Measurements from ENCODE around the gene GDF15.
"Not testable (repeated sequence)": the region's sequence is repeated elsewhere in the genome, so short reads cannot be mapped to it uniquely, and the experiment has no call there.

Gene GDF15

GRCh38 chr19:18392417-18392816, 6.5 kb downstream of the GDF15 start:
- no peak for DNase-seq (ENCODE audit: low read depth in 2 of 2)

- no peak for DNase-seq (ENCODE audit: low read depth in 2 of 2)
Measured at GRCh38 chr19:18392926-18393325, 7.0 kb downstream of the GDF15 start.

- DNase-seq (ENCODE audit: low read depth in 2 of 2) = no peak
Measured at GRCh38 chr19:18393836-18394235, 7.9 kb downstream of the GDF15 start.

GRCh38 chr19:18396471-18397241, 10.7 kb downstream of the GDF15 start:
- DNase-seq (ENCODE audit: low read depth in 2 of 2) = no peak

- no peak for DNase-seq (ENCODE audit: low read depth in 2 of 2)
Measured at GRCh38 chr19:18397242-18398202, 11.6 kb downstream of the GDF15 start, which contains the start of gene LRRC25. Gene LRRC25, minus strand, starts transcription at chr19:18397622. Its CDS starts 659 bp downstream, at chr19:18396963.

GRCh38 chr19:18399008-18399407, 13.1 kb downstream of the GDF15 start:
- no peak for DNase-seq (ENCODE audit: low read depth in 2 of 2)

GRCh38 chr19:18401580-18402112, 15.7 kb downstream of the GDF15 start:
- DNase-seq (ENCODE audit: low read depth in 2 of 2) = no peak

GRCh38 chr19:18402455-18403248, 16.7 kb downstream of the GDF15 start:
- DNase-seq (ENCODE audit: low read depth in 2 of 2) = not testable (repeated sequence)

- DNase-seq (ENCODE audit: low read depth in 2 of 2) = not testable (repeated sequence)
Measured at GRCh38 chr19:18405754-18406153, 19.8 kb downstream of the GDF15 start.

GRCh38 chr19:18406749-18407148, 20.8 kb downstream of the GDF15 start:
- no peak for DNase-seq (ENCODE audit: low read depth in 2 of 2)

- DNase-seq (ENCODE audit: low read depth in 2 of 2) = no peak
Measured at GRCh38 chr19:18408053-18408476, 22.1 kb downstream of the GDF15 start.

GRCh38 chr19:18412610-18413239, 26.8 kb downstream of the GDF15 start:
- no peak for DNase-seq (ENCODE audit: low read depth in 2 of 2)

- DNase-seq (ENCODE audit: low read depth in 2 of 2) = no peak
Measured at GRCh38 chr19:18414504-18415177, 28.7 kb downstream of the GDF15 start.

- DNase-seq (ENCODE audit: low read depth in 2 of 2) = no peak
Measured at GRCh38 chr19:18415178-18415867, 29.4 kb downstream of the GDF15 start.

GRCh38 chr19:18416778-18417249, 30.9 kb downstream of the GDF15 start:
- peak; percentile 40 to 55 for DNase-seq (ENCODE audit: low read depth in 2 of 2)

- no peak for DNase-seq (ENCODE audit: low read depth in 2 of 2)
Measured at GRCh38 chr19:18417250-18418028, 31.5 kb downstream of the GDF15 start.

GRCh38 chr19:18418029-18418482, 32.1 kb downstream of the GDF15 start:
- DNase-seq (ENCODE audit: low read depth in 2 of 2) = no peak

- no peak for DNase-seq (ENCODE audit: low read depth in 2 of 2)
Measured at GRCh38 chr19:18418483-18419194, 32.7 kb downstream of the GDF15 start.
